Testis (tissue), 3 donors: Measurements from ENCODE around the gene ADGRE2. TPM values are rescaled to one million over a fixed set of nuclear protein-coding genes. Genes with fewer than 3 reads are reported as not detected.
"Not testable (repeated sequence)": the region's sequence is repeated elsewhere in the genome, so short reads cannot be mapped to it uniquely, and the experiment has no call there.

ENCODE experiments used
- DNase-seq: peaks from one replicate; pipeline ENCODE4 v3.0.0-alpha.2; 2019
- H3K27ac ChIP-seq, 2 donors: fragments of 200-600 bp; sonication (generic); one replicate each; pipeline ENCODE4 v1.5.1; 2019
- H3K27me3 ChIP-seq: fragments of 200-600 bp; sonication (generic); one replicate; pipeline ENCODE4 v1.5.1; 2019
- H3K36me3 ChIP-seq: fragments of 200-600 bp; sonication (generic); one replicate; pipeline ENCODE4 v1.5.1; 2017; ENCODE audit warnings: low read depth; ENCODE audit errors: missing control alignments
- H3K4me1 ChIP-seq: fragments of 200-600 bp; sonication (generic); one replicate; pipeline ENCODE4 v1.5.1; 2019
- H3K4me3 ChIP-seq, 2 donors: fragments of 200-600 bp; sonication (generic); one replicate each; pipeline ENCODE4 v1.5.1; 2017 to 2019
- H3K9me3 ChIP-seq: fragments of 200-600 bp; sonication (generic); one replicate; pipeline ENCODE4 v1.5.1; 2017
- POLR2A ChIP-seq: fragments of 450-650 bp; IDR thresholded peaks from one replicate; pipeline ENCODE4 v1.6.1; 2017; ENCODE audit warnings: antibody characterized with exemption, mild to moderate bottlenecking, moderate library complexity
- WGBS, 2 donors: methylation state at CpG; one replicate each; pipeline ENCODE4 v1.1.5; 2018; 5-methylcytosine and 5-hydroxymethylcytosine counted together
- intact Hi-C: fragments of 100-400 bp; cut with DNase I; formaldehyde crosslinking; loops from one replicate; pipeline ENCODE4 v1.15.1; 2023; ENCODE audit warnings: low total_unique reads
- polyA plus RNA-seq: library from polyadenylated mRNA; stranded (reverse); fragments of 350-450 nt; fragmentation: Illumina TruSeq; extraction: RNeasy Lipid Tissue Mini Kit (QIAGEN cat#74804); gene quantifications from one replicate; pipeline ENCODE4 v1.2.3, GENCODE V29; 2014; ENCODE audit warnings: low read depth, low replicate concordance; ENCODE audit not compliant: insufficient read depth
- total RNA-seq, 2 donors: library from RNA; depleted of rRNA; stranded (reverse); fragments of >200 nt; gene quantifications; one replicate each; pipeline ENCODE4 v1.2.3, GENCODE V29; 2016
- TF ChIP-seq, protein P1 (sequence below), 3 experiments: fragments of 450-650 bp in 2 of 3; fragments of 200-600 bp in 1 of 3; sonication (generic) in 1 of 3; IDR thresholded peaks; one replicate each; pipeline ENCODE4 v1.5.1; 2016 to 2019; ENCODE audit warnings: antibody characterized with exemption in 3 of 3, mild to moderate bottlenecking in 2 of 3, moderate library complexity in 1 of 3

Gene ADGRE2
- total and polyA plus RNA-seq, 3 donors from 2014 or later, result 0.58 to 1.6 (median 0.71) TPM

DNA sequence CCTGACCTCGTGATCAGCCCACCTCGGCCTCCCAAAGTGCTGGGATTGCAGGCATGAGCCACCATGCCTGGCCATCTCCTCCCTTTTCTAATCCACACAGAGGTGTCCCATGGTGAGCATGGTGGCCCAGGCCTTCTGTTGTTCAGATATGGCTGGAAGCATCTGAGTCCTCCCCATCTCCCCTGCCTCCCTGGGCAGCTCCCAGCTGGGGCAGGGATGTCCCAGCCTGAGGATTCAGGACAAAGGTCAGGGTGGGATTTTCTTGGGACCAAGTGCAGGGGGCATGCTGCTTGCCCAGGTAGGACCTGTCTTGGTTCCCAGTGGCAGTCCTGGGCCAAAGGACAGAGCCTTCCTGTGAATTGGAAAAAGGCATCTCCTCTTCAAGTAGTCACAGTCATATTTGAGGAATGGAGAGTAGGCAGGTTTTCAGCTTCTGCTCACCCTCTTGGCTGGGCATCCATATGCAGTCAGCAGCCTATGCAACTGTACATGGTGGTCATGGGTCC is 10.8 kb downstream of the ADGRE2 start:
- DNase-seq, result no peak
- H3K27ac ChIP-seq, result no peak overlapping the region
- no peaks in the 10 kb centered on the region for H3K27me3 ChIP-seq
- H3K9me3 ChIP-seq, result no peaks in the 10 kb centered on the region
- intact Hi-C loops, result no loop called here
- WGBS, 2 donors, result 90 to 94% methylated on average over 2 of the region's 2 CpGs
- no peak for TF ChIP-seq POLR2A
- TF ChIP-seq, protein P1, sequence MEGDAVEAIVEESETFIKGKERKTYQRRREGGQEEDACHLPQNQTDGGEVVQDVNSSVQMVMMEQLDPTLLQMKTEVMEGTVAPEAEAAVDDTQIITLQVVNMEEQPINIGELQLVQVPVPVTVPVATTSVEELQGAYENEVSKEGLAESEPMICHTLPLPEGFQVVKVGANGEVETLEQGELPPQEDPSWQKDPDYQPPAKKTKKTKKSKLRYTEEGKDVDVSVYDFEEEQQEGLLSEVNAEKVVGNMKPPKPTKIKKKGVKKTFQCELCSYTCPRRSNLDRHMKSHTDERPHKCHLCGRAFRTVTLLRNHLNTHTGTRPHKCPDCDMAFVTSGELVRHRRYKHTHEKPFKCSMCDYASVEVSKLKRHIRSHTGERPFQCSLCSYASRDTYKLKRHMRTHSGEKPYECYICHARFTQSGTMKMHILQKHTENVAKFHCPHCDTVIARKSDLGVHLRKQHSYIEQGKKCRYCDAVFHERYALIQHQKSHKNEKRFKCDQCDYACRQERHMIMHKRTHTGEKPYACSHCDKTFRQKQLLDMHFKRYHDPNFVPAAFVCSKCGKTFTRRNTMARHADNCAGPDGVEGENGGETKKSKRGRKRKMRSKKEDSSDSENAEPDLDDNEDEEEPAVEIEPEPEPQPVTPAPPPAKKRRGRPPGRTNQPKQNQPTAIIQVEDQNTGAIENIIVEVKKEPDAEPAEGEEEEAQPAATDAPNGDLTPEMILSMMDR (IDR thresholded peaks at IDR 0.05), result no peak
- no peak overlapping the region for H3K4me3 ChIP-seq
- no peaks in the 10 kb centered on the region for H3K36me3 ChIP-seq
- no peaks in the 10 kb centered on the region for H3K4me1 ChIP-seq

DNA sequence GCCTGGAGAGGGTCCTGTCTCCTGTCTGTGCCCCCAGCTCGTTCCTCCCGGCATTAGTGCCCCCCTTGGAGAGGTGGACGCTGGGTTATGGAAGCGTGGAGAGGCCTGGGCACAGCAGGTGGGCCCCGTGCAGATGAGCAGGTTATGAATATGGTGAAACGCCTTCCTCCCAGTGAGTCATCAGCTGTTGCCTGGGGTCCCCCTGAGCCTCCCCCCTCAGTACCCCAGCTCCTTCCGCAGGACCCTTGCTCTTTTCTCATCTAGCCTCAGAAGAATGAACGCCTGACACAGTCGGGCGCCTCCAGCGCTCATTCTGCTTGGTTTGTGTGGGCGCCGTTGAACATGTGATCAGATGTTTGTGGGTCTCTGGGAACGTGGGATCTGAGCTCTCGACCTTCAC is 12.5 kb downstream of the ADGRE2 start:
- H3K27ac ChIP-seq, DNase-seq, H3K9me3 ChIP-seq, H3K4me3 ChIP-seq, H3K27me3 ChIP-seq, intact Hi-C loops, H3K36me3 ChIP-seq, H3K4me1 ChIP-seq: not testable (repeated sequence)
- 77 to 87% methylated on average over 6 to 14 of the region's 15 CpGs for WGBS, 2 donors

DNA sequence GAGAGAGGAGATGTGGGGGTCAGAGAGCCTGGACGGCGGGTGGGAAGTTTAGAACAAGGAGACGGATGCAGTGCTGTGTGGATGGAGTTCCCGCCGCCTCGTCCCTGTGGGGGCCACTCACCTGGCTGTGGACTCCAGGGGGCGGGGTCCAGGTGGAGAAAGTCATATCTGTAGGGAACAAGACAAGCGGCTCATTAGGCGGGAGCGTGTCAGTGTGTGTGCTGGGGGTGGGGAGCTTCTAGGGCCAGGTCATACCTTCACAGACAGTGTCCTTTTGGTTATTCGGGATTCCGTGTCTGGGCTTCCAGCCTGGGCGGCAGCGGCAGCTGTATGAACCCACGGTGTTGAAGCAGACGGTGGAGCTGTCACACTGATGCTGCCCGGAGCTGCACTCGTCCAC is 13.0 kb downstream of the ADGRE2 start:
- H3K4me3 ChIP-seq, H3K36me3 ChIP-seq, H3K4me1 ChIP-seq, intact Hi-C loops, H3K27me3 ChIP-seq, H3K9me3 ChIP-seq, H3K27ac ChIP-seq, DNase-seq: not testable (repeated sequence)
- 83 to 88% methylated on average over 15 to 18 of the region's 18 CpGs for WGBS, 2 donors

DNA sequence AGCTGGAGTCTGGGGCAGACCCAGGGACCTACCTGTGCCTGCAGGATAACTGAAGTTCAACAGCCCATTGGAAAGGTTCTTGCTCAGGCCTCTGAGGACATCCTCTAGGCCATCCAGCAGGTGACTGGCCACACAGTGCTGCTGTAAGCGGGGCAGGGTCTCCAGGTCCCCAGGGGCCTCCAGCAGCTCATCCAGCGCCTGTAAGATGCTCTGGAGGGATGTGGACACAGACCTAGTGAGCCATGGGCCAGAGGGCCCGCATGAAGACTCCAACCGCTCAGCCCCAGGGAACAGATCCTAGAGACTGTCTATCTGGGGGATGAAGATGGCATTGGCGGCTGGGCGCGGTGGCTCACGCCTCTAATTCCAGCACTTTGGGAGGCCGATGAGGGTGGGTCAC is 14.0 kb downstream of the ADGRE2 start:
- no peak for DNase-seq
- WGBS, 2 donors, result 80 to 82% methylated on average over 2 to 8 of the region's 9 CpGs
- Histone ChIP-seq H3K27me3 (no peaks in the 10 kb centered on the region), H3K4me3 (no peak overlapping the region), H3K27ac (no peak overlapping the region), H3K36me3 (no peaks in the 10 kb centered on the region), H3K9me3 (no peaks in the 10 kb centered on the region), H3K4me1 (no peaks in the 10 kb centered on the region)
- no peak for TF ChIP-seq POLR2A
- TF ChIP-seq, protein P1 (IDR thresholded peaks at IDR 0.05), result no peak
- intact Hi-C loops, result no loop called here

DNA sequence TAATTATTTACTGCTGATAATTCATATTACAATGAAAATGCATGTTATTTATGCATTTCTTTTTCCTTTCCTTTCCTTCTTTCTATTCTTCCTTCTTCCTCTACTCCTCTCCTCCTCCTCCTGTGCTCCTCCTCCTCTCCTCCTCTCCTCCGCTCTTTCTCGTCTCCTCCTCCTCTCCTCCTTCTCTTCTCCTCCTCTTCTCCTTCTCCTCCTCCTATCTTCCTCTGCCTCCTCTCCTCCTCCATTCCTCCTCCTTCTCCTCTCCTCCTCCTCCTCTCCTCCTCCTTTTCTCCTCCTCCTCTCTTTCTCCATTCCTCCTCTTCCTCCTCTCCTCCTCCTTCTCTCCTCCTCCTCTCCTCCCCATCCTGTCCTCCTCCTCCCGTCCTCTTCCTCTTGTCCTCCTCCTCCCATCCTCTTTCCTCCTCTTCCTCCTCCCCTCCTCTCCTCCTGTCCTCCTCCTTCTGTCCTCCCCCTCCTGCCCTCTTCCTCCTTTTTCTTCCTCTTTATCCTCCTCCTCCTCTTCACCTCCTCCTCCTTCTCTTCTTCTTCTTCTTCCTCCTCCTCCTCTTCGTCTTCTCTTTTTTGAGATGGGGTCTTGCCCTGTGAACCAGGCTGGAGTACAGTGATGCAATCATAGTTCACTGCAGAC is 14.7 kb downstream of the ADGRE2 start:
- Histone ChIP-seq H3K4me3 (no peak overlapping the region), H3K36me3 (no peaks in the 10 kb centered on the region), H3K9me3 (no peaks in the 10 kb centered on the region), H3K4me1 (no peaks in the 10 kb centered on the region), H3K27me3 (no peaks in the 10 kb centered on the region), H3K27ac (no peak overlapping the region)
- intact Hi-C loops, result no loop called here
- 69 to 76% methylated on average over 4 of the region's 4 CpGs for WGBS, 2 donors
- DNase-seq, result no peak
- TF ChIP-seq, protein P1 (IDR thresholded peaks at IDR 0.05), result no peak
- TF ChIP-seq POLR2A, result no peak

DNA sequence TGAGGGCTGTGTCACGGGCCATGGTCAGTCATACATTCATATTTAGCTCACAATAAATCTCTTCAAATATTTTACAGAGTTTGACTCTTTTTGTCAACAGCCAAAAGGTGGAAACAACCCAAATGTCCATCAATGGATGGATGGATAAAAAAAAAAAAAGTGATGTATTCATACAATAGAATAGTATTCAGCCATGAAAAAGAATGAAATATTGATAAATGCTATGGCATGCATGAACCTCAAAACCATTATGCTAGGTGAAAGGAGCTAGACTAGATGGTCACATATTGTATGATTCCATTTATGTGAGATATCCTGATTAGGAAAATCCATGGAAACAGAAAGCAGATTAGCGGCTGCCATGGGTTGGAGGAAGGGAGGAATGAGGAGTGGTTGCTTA is 16.2 kb downstream of the ADGRE2 start:
- no peak overlapping the region for H3K4me3 ChIP-seq
- intact Hi-C loops, result no loop called here
- no peaks in the 10 kb centered on the region for H3K27me3 ChIP-seq
- no peaks in the 10 kb centered on the region for H3K4me1 ChIP-seq
- no peaks in the 10 kb centered on the region for H3K9me3 ChIP-seq
- H3K36me3 ChIP-seq, result no peaks in the 10 kb centered on the region
- H3K27ac ChIP-seq, result no peak overlapping the region
- no peak for TF ChIP-seq POLR2A
- no peak for DNase-seq
- WGBS, 2 donors, result 87 to 88% methylated on average over 2 of the region's 2 CpGs
